T-helper 17 cell (primary cell): ENCODE data around the gene CDKN3. TPM values are rescaled to one million over a fixed set of nuclear protein-coding genes. Genes with fewer than 3 reads are reported as not detected.
"Not testable (repeated sequence)": the region's sequence is repeated elsewhere in the genome, so short reads cannot be mapped to it uniquely, and the experiment has no call there.

ENCODE experiments used
- ATAC-seq: fragments of 150-1000 bp; cut with Tn5 transposase; 2 replicates; pipeline ENCODE4 v1.10.0; 2021; ENCODE audit warnings: mild to moderate bottlenecking, moderate library complexity
- DNase-seq, 3 donors: peaks; one replicate each; pipeline versions ENCODE4 v3.0.0 to v3.0.0-alpha.2; 2020 to 2021
- H3K9me3 ChIP-seq: one replicate; pipeline ENCODE4 v1.7.0; 2013; ENCODE audit warnings: low read length, mild to moderate bottlenecking; ENCODE audit not compliant: control insufficient read depth, poor library complexity, severe bottlenecking
- H3K27ac Mint-ChIP-seq: one replicate; pipeline ENCODE4 v1.8.0; 2022; ENCODE audit warnings: mild to moderate bottlenecking, moderate library complexity, mixed read lengths
- H3K27me3 Mint-ChIP-seq: one replicate; pipeline ENCODE4 v1.8.0; 2022; ENCODE audit warnings: mixed read lengths
- H3K36me3 Mint-ChIP-seq: one replicate; pipeline ENCODE4 v1.8.0; 2022; ENCODE audit warnings: low read depth, mixed read lengths
- H3K4me1 Mint-ChIP-seq: one replicate; pipeline ENCODE4 v1.8.0; 2022; ENCODE audit warnings: mild to moderate bottlenecking, mixed read lengths
- H3K4me3 Mint-ChIP-seq: one replicate; pipeline ENCODE4 v1.8.0; 2022; ENCODE audit warnings: mild to moderate bottlenecking, moderate library complexity, mixed read lengths
- total RNA-seq, 4 donors: library from RNA in 2 of 4; stranded (reverse) in 2 of 4; gene quantifications; one replicate each; pipeline ENCODE4 v1.2.3 and lab custom pipeline; 2022 to 2026

Gene CDKN3
- total RNA-seq, 2 donors from 2014 or later, result 1.1 to 1.5 TPM

DNA sequence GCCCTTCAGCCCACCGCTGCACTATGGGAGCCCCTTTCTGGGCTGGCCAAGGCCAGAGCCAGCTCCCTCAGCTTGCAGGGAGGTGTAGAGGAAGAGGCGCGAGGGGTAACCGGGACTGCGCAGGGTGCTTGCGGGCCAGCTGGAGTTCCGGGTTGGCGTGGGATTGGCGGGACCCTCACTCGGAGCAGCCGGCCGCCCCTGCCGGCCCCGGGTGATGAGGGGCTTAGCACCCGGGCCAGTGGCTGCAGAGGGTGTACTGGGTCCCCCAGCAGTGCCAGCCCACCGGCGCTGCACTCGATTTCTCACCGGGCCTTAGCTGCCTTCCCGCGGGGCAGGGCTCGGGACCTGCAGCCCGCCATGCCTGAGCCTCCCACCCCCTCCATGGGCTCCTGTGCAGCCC, 46.2 kb downstream of the CDKN3 start:
- Mint-ChIP-seq H3K27me3 (peaks cover 12% of the 10 kb centered on the region), H3K4me1 (peaks cover 20% of the 10 kb centered on the region)
- H3K36me3 Mint-ChIP-seq, H3K4me3 Mint-ChIP-seq, H3K27ac Mint-ChIP-seq, ATAC-seq, DNase-seq, H3K9me3 ChIP-seq: not testable (repeated sequence)

DNA sequence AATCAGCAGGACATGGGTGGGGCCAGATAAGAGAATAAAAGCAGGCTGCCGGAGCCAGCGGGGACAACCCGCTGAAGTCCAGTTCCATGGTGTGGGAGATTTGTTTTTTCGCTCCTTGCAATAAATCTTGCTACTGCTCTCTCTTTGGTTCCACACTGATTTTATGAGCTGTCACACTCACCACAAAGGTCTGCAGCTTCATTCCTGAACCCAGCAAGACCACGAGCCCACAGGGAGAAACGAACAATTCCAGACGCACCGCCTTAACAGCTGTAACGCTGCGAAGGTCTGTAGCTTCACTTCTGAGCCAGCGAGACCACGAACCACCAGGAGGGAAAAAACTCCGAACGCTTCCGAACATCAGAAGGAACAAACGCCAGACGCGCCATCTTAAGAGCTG, 47.2 kb downstream of the CDKN3 start:
- no peaks in the 10 kb centered on the region for H3K9me3 ChIP-seq
- Mint-ChIP-seq H3K4me3 (no peak overlapping the region), H3K36me3 (peaks cover under 1% of the 10 kb centered on the region), H3K4me1 (peaks cover 16% of the 10 kb centered on the region), H3K27ac (no peak overlapping the region), H3K27me3 (peaks cover 20% of the 10 kb centered on the region)
- ATAC-seq (no peak), DNase-seq (no peak)

DNA sequence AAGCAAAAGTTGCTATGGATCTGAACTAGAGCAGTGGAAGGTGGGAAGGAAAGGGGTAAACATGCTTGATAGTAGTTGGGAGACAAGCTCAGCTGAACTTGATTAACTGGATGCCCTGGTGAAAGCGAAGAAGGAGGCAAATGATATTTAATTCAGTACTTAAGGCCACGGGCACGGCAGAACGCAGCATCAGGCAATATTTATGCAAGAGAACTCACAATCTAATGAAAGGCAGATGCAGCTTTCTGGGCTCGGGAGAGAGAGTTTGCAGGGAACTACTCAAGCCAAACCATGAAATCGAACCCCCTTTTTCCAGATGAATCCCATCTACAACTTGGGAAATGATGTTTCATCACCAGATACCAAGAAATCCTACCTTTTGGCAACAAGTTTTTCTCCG, 47.9 kb downstream of the CDKN3 start:
- Mint-ChIP-seq H3K4me3 (no peak overlapping the region), H3K27ac (no peak overlapping the region), H3K36me3 (peaks cover 2% of the 10 kb centered on the region), H3K27me3 (peaks cover 24% of the 10 kb centered on the region), H3K4me1 (peaks cover 16% of the 10 kb centered on the region)
- no peaks in the 10 kb centered on the region for H3K9me3 ChIP-seq
- DNase-seq (no peak), ATAC-seq (no peak)

DNA sequence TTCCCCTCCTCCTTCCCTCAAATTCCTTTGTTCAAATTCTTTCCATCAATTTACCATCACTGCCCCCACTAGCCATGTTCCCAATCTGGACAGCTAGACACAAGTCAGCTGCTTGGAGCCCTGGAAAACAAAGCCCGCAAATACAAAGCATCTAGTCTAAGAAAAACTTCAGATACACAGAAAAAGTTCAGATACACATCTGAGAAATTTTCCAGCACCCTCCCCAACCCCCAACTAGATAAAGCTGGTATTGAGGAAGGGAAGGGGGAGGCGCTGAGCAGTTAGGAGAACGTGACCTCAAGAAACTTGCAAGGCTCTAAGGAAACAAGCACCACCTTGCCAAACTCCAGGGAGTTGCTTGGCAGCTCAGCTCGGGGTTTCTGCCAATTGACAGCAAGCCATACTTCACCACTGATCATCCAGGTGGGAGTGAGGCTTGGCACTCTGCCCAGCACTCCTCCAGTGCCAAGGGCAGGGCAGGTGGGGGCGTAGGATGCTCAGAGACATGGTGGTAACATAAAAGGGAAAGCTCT, 49.4 kb downstream of the CDKN3 start:
- no peaks in the 10 kb centered on the region for H3K9me3 ChIP-seq
- Mint-ChIP-seq H3K4me1 (peaks cover 9% of the 10 kb centered on the region), H3K27ac (no peak overlapping the region), H3K27me3 (peaks cover 32% of the 10 kb centered on the region), H3K4me3 (no peak overlapping the region), H3K36me3 (peaks cover 2% of the 10 kb centered on the region)
- no peak for DNase-seq
- ATAC-seq, result no peak

DNA sequence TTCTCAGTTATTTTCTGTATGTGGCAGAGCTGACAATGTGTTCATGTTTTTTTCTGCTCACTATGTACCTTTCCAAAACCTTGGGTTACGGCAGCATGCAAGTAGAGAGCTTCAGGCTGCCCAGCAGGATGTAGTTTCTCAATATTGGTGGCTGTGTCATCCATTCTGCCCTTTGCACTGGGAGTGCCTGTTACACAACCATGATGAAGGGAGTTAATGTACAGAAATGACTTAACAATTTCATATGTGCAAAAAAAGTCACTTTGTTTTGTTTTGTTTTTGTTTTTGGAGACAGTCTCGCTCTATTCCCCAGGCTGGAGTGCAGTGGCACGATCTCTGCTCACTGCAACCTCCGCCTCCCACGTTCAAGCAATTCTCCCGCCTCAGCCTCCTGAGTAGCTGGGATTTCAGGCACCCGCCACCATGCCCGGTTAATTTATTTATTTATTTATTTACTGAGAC, 50.5 kb downstream of the CDKN3 start:
- Mint-ChIP-seq H3K4me3 (no peak overlapping the region), H3K36me3 (peaks cover 2% of the 10 kb centered on the region), H3K4me1 (no peaks in the 10 kb centered on the region), H3K27ac (no peak overlapping the region), H3K27me3 (peaks cover 33% of the 10 kb centered on the region)
- DNase-seq (no peak), ATAC-seq (peak; percentile 28)
- no peaks in the 10 kb centered on the region for H3K9me3 ChIP-seq

DNA sequence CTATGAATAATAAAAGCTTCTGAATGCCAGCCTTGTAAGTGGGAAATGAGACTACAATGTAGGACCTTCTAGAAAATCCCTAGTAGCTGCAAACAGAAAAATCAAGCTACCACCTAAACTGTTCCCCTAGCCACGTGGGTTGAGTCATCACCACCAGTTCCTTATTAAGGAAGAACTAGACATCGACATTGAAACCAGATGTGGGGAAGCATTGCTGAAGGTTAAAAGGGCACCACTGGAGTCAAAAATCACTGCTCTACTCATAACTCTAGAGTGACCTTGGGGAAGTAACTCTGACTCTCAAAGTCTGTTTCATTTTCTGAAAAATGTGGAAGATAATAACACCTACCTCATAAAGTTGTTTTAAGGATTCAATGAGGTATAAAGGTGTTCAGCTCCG, 53.7 kb downstream of the CDKN3 start:
- DNase-seq (no peak), ATAC-seq (no peak)
- no peak overlapping the region for H3K4me3 Mint-ChIP-seq
- H3K4me1 Mint-ChIP-seq, result no peaks in the 10 kb centered on the region
- H3K36me3 Mint-ChIP-seq, result peaks cover 2% of the 10 kb centered on the region
- no peaks in the 10 kb centered on the region for H3K9me3 ChIP-seq
- peaks cover 33% of the 10 kb centered on the region for H3K27me3 Mint-ChIP-seq
- H3K27ac Mint-ChIP-seq, result no peak overlapping the region

DNA sequence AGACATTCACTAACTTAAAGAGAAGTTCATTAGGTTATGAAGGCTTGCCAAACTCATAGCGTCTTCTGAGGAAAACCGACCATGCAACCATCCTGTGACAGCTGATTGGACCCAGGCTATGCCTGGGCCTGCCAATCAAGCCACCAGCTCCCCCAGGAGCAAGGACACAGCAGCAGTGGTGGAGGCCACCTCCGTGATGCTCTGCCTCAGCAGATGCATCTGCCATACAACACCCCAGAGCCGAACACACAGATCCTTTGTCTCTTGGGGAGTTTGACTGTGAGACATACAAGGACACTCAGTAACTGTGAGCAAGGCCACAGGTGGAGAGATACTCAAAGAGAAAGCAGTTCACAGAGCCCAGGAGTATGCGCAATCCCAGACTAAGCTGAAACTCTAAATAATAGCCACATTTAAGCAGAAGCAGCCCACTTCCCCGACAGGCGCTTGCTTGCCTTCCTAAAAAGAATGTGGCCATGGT, 54.4 kb downstream of the CDKN3 start:
- Mint-ChIP-seq H3K27me3 (peaks cover 27% of the 10 kb centered on the region), H3K27ac (no peak overlapping the region)

DNA sequence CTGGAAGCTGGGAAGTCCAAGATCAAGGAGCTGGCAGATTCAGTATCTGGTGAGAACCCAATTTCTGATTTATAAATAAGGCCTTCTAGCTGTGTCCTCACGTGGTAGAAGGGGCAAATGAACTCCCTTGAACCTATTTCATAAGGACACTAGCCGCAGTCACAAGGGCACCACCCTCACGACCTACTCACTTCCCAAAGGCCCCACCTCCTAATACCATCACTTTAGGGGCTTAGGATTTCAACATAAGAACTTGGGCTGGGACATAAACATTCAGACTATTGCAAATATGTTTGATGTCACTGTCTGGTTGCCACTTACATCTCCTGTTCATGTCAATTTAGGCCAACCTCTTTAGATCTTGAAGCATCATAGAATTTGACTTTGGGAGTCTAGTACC, 55.2 kb downstream of the CDKN3 start:
- Mint-ChIP-seq H3K4me1 (no peaks in the 10 kb centered on the region), H3K4me3 (no peak overlapping the region), H3K36me3 (peaks cover 2% of the 10 kb centered on the region), H3K27me3 (peaks cover 21% of the 10 kb centered on the region), H3K27ac (no peak overlapping the region)
- no peaks in the 10 kb centered on the region for H3K9me3 ChIP-seq
- ATAC-seq, result no peak
- DNase-seq, result no peak

More for the DNA sequence above, 54.4 kb downstream of the CDKN3 start:
- ATAC-seq, result no peak
- no peak overlapping the region for H3K4me3 Mint-ChIP-seq
- H3K9me3 ChIP-seq, result no peaks in the 10 kb centered on the region
- peaks cover 2% of the 10 kb centered on the region for H3K36me3 Mint-ChIP-seq
- no peaks in the 10 kb centered on the region for H3K4me1 Mint-ChIP-seq
- DNase-seq, result no peak

DNA sequence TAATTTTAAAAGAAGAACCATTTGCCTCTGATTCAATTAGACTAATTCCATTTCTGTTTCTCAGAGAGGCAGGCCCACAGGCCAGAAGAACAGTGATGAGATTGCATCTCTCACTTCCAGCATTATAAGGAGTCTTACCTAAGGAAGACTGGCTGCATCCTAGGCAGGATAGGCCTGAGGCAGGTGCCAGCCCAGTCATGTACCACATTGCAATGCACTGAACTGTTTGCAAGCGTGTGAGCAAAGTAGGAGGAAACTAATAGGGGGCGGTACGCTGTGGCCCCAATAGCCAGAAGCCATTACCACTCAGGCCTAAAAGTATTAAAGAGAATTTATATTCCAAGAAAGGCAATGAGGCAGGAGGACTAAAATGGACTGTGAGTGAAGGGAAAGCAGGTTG, 56.4 kb downstream of the CDKN3 start:
- no peaks in the 10 kb centered on the region for H3K4me1 Mint-ChIP-seq
- H3K4me3 Mint-ChIP-seq, result no peak overlapping the region
- DNase-seq (no peak), ATAC-seq (no peak)
- H3K27me3 Mint-ChIP-seq, result peaks cover 21% of the 10 kb centered on the region
- no peaks in the 10 kb centered on the region for H3K9me3 ChIP-seq
- H3K36me3 Mint-ChIP-seq, result peaks cover 2% of the 10 kb centered on the region
- peak overlapping the region; percentile 32 for H3K27ac Mint-ChIP-seq

DNA sequence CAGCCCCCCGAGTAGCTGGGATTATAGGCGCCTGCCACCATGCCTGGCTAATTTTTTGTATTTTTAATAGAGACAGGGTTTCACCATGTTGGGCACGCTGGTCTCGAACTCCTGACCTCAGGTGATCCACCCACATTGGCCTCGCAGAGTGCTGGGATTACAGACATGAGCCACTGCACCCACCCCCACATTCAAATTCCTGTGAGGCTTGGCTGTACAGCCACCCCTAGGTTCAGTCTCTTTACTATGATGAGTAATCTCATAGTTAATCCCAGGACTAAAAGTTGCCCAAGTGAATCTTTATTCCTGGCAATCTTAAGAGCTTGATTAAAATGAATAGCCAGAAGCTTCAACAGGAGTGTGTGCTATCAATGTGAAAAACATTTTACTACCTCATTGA, 57.2 kb downstream of the CDKN3 start:
- H3K4me1 Mint-ChIP-seq, ATAC-seq, H3K9me3 ChIP-seq, H3K27ac Mint-ChIP-seq, H3K4me3 Mint-ChIP-seq, H3K36me3 Mint-ChIP-seq, DNase-seq: not testable (repeated sequence)
- H3K27me3 Mint-ChIP-seq, result peaks cover 13% of the 10 kb centered on the region

DNA sequence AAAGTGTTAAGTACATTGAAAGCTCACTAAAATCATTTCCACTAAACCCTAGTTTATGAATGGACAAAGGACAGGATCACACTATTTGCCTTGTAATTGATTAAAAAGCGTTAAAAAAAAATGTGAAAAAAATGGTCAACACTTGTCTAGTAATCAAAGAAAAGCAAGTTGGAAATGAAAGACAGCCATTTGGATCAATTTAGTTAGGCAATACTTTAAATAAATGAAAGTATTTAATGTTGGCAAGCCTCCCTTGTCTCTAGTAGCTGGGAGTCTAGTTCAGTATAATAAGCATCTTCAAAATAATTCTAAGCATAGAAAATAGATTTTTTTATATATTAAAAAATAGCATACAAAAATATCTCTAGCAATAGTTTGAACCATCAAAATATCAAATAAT, 58.6 kb downstream of the CDKN3 start:
- H3K27me3 Mint-ChIP-seq, result peaks cover 9% of the 10 kb centered on the region
- H3K36me3 Mint-ChIP-seq, result no peaks in the 10 kb centered on the region
- no peaks in the 10 kb centered on the region for H3K4me1 Mint-ChIP-seq
- H3K4me3 Mint-ChIP-seq, result no peak overlapping the region
- no peak overlapping the region for H3K27ac Mint-ChIP-seq
- DNase-seq, result no peak
- ATAC-seq, result no peak
- H3K9me3 ChIP-seq, result no peaks in the 10 kb centered on the region

DNA sequence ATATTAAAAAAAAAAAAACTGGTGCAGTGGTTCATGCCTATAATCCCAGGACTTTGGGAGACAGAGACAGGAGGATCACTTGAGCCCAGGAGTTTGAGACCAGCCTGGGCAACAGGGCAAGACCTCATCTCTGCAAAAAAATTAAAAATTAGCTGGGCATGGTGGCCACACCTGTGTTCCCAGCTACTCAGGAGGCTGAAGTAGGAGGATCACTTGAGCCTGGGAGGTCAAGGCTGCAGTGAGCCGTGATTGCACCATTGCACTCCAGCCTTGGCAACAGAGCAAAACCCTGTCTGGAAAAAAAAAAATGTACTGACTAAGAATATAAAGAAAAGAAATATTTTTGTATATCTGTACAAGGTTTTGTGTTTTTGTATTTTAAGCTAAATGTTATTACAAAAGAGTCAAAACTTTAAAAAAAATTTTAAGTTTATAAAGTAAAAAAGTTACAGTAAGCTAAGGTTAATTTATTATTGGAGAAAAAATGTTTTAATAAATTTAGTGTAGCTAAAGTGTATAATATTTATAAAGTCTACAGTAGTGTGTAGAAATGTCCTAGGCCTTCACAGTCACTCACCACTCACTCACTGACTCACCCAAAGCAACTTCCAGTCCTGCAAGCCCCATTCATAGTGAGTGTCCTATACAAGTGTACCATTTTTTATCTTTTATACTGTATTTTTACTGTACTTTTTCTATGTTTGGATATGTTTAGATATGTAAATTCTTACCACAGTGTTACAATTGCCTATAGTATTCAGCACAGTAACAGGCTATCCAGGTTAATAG, 60.2 kb downstream of the CDKN3 start:
- H3K9me3 ChIP-seq, ATAC-seq, H3K4me1 Mint-ChIP-seq, H3K27ac Mint-ChIP-seq, H3K36me3 Mint-ChIP-seq, DNase-seq, H3K27me3 Mint-ChIP-seq, H3K4me3 Mint-ChIP-seq: not testable (repeated sequence)

DNA sequence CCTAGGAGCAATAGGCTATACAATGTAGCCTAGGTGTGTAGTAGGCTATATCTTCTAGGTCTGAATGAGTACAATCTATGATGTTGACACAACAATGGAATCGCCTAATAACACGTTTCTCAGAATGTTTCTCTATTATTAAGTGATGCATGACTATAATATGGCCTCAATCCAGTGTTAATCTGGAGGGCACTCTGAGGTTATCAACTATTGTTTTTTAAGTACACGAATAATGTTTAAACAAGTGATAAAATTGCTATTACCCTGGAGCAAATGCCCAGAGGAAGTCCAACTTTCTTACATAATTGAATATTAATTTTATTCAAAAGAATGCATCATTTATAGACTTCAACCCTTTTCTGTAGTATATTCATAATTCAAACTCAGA, 60.8 kb downstream of the CDKN3 start:
- H3K4me3 Mint-ChIP-seq, result no peak overlapping the region
- no peak for DNase-seq
- H3K27ac Mint-ChIP-seq, result no peak overlapping the region
- no peaks in the 10 kb centered on the region for H3K4me1 Mint-ChIP-seq
- H3K27me3 Mint-ChIP-seq, result no peaks in the 10 kb centered on the region
- no peaks in the 10 kb centered on the region for H3K36me3 Mint-ChIP-seq
- H3K9me3 ChIP-seq, result no peaks in the 10 kb centered on the region
- ATAC-seq, result no peak

DNA sequence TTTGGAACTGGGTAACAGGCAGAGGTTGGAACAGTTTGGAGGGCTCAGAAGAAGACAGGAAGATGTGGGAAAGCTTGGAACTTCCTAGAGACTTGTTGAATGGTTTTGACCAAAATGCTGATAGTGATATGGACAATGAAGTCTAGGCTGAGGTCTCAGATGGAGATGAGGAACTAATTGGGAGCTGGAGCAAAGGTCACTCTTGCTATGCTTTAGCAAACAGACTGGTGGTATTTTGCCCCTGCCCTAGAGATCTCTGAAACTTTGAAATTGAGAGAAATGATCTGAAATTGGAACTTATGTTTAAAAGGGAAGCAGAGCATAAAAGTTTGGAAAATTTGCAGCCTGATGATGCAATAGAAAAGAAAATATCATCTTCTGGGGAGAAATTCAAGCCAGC, 61.7 kb downstream of the CDKN3 start:
- H3K9me3 ChIP-seq, H3K27ac Mint-ChIP-seq, H3K27me3 Mint-ChIP-seq, H3K4me3 Mint-ChIP-seq, H3K4me1 Mint-ChIP-seq, H3K36me3 Mint-ChIP-seq, ATAC-seq, DNase-seq: not testable (repeated sequence)
